ENCODE measurements around the gene CERS6. TPM values are rescaled to one million over a fixed set of nuclear protein-coding genes. Genes with fewer than 3 reads are reported as not detected.
"Not testable (repeated sequence)": the region's sequence is repeated elsewhere in the genome, so short reads cannot be mapped to it uniquely, and the experiment has no call there.

CERS6 gene
- total RNA-seq, 3 donors from 2014 or later: 36.4 to 46.4 (median 44.8) TPM

GRCh38 chr2:168660870-168661862 is 205.1 kb downstream of the CERS6 start:
- intact Hi-C loops (cut with DNase I; ENCODE audit: low total_unique reads): no loop called here
- no peaks in the 10 kb centered on the region for H3K36me3 ChIP-seq
- no peak for DNase-seq (ENCODE audit: low spot score in 2 of 2)
- H3K4me1 ChIP-seq: no peaks in the 10 kb centered on the region
- TF ChIP-seq POLR2A (IDR thresholded peaks at IDR 0.05) (no peak), CTCF (IDR thresholded peaks at IDR 0.05) (no peak), POLR2AphosphoS5 (IDR thresholded peaks at IDR 0.05) (no peak)
- H3K27me3 ChIP-seq: no peaks in the 10 kb centered on the region
- H3K27ac ChIP-seq: no peak overlapping the region
- H3K4me3 ChIP-seq: no peak overlapping the region
- H3K9me3 ChIP-seq: no peaks in the 10 kb centered on the region

GRCh38 chr2:168661863-168662256 is 205.8 kb downstream of the CERS6 start:
- DNase-seq (ENCODE audit: low spot score in 2 of 2): no peak
- no peak for TF ChIP-seq CTCF (IDR thresholded peaks at IDR 0.05)
- no peak for TF ChIP-seq POLR2AphosphoS5 (IDR thresholded peaks at IDR 0.05)
- no peak for TF ChIP-seq POLR2A (IDR thresholded peaks at IDR 0.05)
- intact Hi-C loops (cut with DNase I; ENCODE audit: low total_unique reads): no loop called here
- no peak overlapping the region for H3K4me3 ChIP-seq
- H3K9me3 ChIP-seq: no peaks in the 10 kb centered on the region
- no peaks in the 10 kb centered on the region for H3K4me1 ChIP-seq
- H3K36me3 ChIP-seq: no peaks in the 10 kb centered on the region
- H3K27me3 ChIP-seq: no peaks in the 10 kb centered on the region
- no peak overlapping the region for H3K27ac ChIP-seq

- no peaks in the 10 kb centered on the region for H3K4me1 ChIP-seq
- H3K36me3 ChIP-seq: no peaks in the 10 kb centered on the region
- no peak overlapping the region for H3K4me3 ChIP-seq
- intact Hi-C loops (cut with DNase I; ENCODE audit: low total_unique reads): no loop called here
- no peaks in the 10 kb centered on the region for H3K27me3 ChIP-seq
- H3K9me3 ChIP-seq: no peaks in the 10 kb centered on the region
- H3K27ac ChIP-seq: no peak overlapping the region
- DNase-seq (ENCODE audit: low spot score in 2 of 2): no peak
- TF ChIP-seq POLR2AphosphoS5 (IDR thresholded peaks at IDR 0.05) (no peak), CTCF (IDR thresholded peaks at IDR 0.05) (no peak), POLR2A (IDR thresholded peaks at IDR 0.05) (no peak)
Measured at GRCh38 chr2:168662651-168663208, 206.7 kb downstream of the CERS6 start.

GRCh38 chr2:168663993-168664392 is 207.9 kb downstream of the CERS6 start:
- Histone ChIP-seq H3K27ac (no peak overlapping the region), H3K9me3 (no peaks in the 10 kb centered on the region), H3K4me3 (no peak overlapping the region), H3K27me3 (no peaks in the 10 kb centered on the region), H3K4me1 (no peaks in the 10 kb centered on the region), H3K36me3 (no peaks in the 10 kb centered on the region)
- TF ChIP-seq POLR2A (IDR thresholded peaks at IDR 0.05) (no peak), CTCF (IDR thresholded peaks at IDR 0.05) (no peak), POLR2AphosphoS5 (IDR thresholded peaks at IDR 0.05) (no peak)
- no peak for DNase-seq (ENCODE audit: low spot score in 2 of 2)
- intact Hi-C loops (cut with DNase I; ENCODE audit: low total_unique reads): no loop called here

GRCh38 chr2:168664715-168665114 is 208.6 kb downstream of the CERS6 start:
- DNase-seq (ENCODE audit: low spot score in 2 of 2); H3K9me3 ChIP-seq; H3K4me3 ChIP-seq; intact Hi-C loops (cut with DNase I; ENCODE audit: low total_unique reads); H3K36me3 ChIP-seq; H3K27me3 ChIP-seq; H3K4me1 ChIP-seq; H3K27ac ChIP-seq: not testable (repeated sequence)

Measured in breast epithelium (tissue), 4 donors.